Kidney epithelial cell (primary cell): ENCODE results near the gene CCDC14. TPM values are rescaled to one million over a fixed set of nuclear protein-coding genes. Genes with fewer than 3 reads are reported as not detected.

Experiments used
- DNase-seq: peaks from one replicate; pipeline ENCODE4 v3.0.0-alpha.2; 2010; ENCODE audit warnings: low read depth
- H3K27me3 ChIP-seq: 2 replicates; pipeline ENCODE4 v1.6.0; 2011; ENCODE audit warnings: low read length; ENCODE audit not compliant: control insufficient read depth, insufficient read depth
- H3K36me3 ChIP-seq: 2 replicates; pipeline ENCODE4 v1.5.1; 2011; ENCODE audit warnings: low read length; ENCODE audit not compliant: control insufficient read depth, insufficient read depth
- H3K4me3 ChIP-seq: 2 replicates; pipeline ENCODE4 v1.5.1; 2011; ENCODE audit warnings: low read depth, mild to moderate bottlenecking, control low read depth, low read length
- CTCF ChIP-seq: IDR thresholded peaks from 2 replicates; pipeline ENCODE4 v1.5.1; 2011; ENCODE audit warnings: mild to moderate bottlenecking, moderate library complexity, low read length, control low read depth, inconsistent platforms; ENCODE audit not compliant: insufficient read depth, poor library complexity, severe bottlenecking
- total RNA-seq: library from RNA; depleted of rRNA; stranded (reverse); fragments of >200 nt; gene quantifications from 2 replicates; pipeline ENCODE4 v1.2.3, GENCODE V29; 2015

Gene CCDC14
- total RNA-seq, 1 donor from 2014 or later = 24.2 TPM

GRCh38 chr3:123884993-123885392, 76.0 kb downstream of the CCDC14 start:
- H3K4me3 ChIP-seq = no peak overlapping the region
- no peak for DNase-seq

GRCh38 chr3:123884203-123884831, 76.7 kb downstream of the CCDC14 start, which contains the start of gene MYLK:
Gene MYLK (minus strand): TSS chr3:123884332. CDS start chr3:123793841, 90,491 bp downstream.
- DNase-seq = peak; percentile 88

More at GRCh38 chr3:123884993-123885392, 76.0 kb downstream of the CCDC14 start:
- no peaks in the 10 kb centered on the region for H3K36me3 ChIP-seq
- H3K27me3 ChIP-seq = no peaks in the 10 kb centered on the region
- no peak for TF ChIP-seq CTCF

GRCh38 chr3:123883701-123884202, 77.3 kb downstream of the CCDC14 start:
- no peak for DNase-seq
- no peak for TF ChIP-seq CTCF
- Histone ChIP-seq H3K27me3 (no peaks in the 10 kb centered on the region), H3K36me3 (no peaks in the 10 kb centered on the region), H3K4me3 (peak overlapping the region; percentile 71)

More at GRCh38 chr3:123884203-123884831, 76.7 kb downstream of the CCDC14 start, which contains the start of gene MYLK:
- H3K27me3 ChIP-seq = no peaks in the 10 kb centered on the region
- TF ChIP-seq CTCF = no peak
- peak within 1 kb of the TSS; percentile 71 for H3K4me3 ChIP-seq
- no peaks in the 10 kb centered on the region for H3K36me3 ChIP-seq

- no peak for DNase-seq
- peak overlapping the region; percentile 71 for H3K4me3 ChIP-seq
- TF ChIP-seq CTCF = no peak
- no peaks in the 10 kb centered on the region for H3K36me3 ChIP-seq
- no peaks in the 10 kb centered on the region for H3K27me3 ChIP-seq
These were observed 77.9 kb downstream of the CCDC14 start for GRCh38 chr3:123883111-123883510.

GRCh38 chr3:123881771-123882170, 79.3 kb downstream of the CCDC14 start:
- Histone ChIP-seq H3K4me3 (no peak overlapping the region), H3K27me3 (no peaks in the 10 kb centered on the region), H3K36me3 (no peaks in the 10 kb centered on the region)
- no peak for TF ChIP-seq CTCF
- DNase-seq = no peak
